A549 (cell line): ENCODE measurements around the gene SCO1. TPM values are rescaled to one million over a fixed set of nuclear protein-coding genes. Genes with fewer than 3 reads are reported as not detected.

Experiments
- ATAC-seq, 2 experiments: fragments of 200-7000 bp in 1 of 2; fragments of >200 bp in 1 of 2; cut with Nextera tagmentation in 1 of 2; cut with Tn5 transposase in 1 of 2; 3 replicates each; pipeline versions ENCODE4 v1.8.0 to v1.9.1; 2018 to 2020; ENCODE audit warnings: mild to moderate bottlenecking in 1 of 2, moderate library complexity in 1 of 2
- CTCF ChIA-PET: fragments of 300-600 bp; sonication (Branson Sonifier 250); formaldehyde crosslinking; extraction: SDS; loops from one replicate; lab custom pipeline; 2021; ENCODE audit warnings: antibody characterized with exemption, inconsistent platforms; lab: Yijun Ruan, JAX
- POLR2A ChIA-PET: fragments of 350-600 bp; formaldehyde crosslinking; extraction: SDS; loops from one replicate; lab custom pipeline; 2021; ENCODE audit warnings: antibody characterized with exemption, inconsistent platforms; lab: Yijun Ruan, JAX
- DNase-seq, 2 experiments: peaks; one replicate each; pipeline versions ENCODE4 v3.0.0 to v3.0.0-alpha.2; 2011 to 2016; ENCODE audit warnings: low read depth in 1 of 2, low spot score in 1 of 2
- FAIRE-seq: peaks from 2 replicates; lab custom pipeline; 2011; peaks lifted over from hg19 to GRCh38; lab: Jason Lieb, UNC
- H3K27ac ChIP-seq, 2 experiments: fragments of >200 bp; sonication (Bioruptor Twin); formaldehyde crosslinking; 3 replicates each; pipeline ENCODE4 v1.5.1; 2016 to 2017
- H3K4me1 ChIP-seq: fragments of >200 bp; sonication (Bioruptor Twin); formaldehyde crosslinking; 3 replicates; pipeline ENCODE4 v1.6.1; 2016
- H3K4me2 ChIP-seq: fragments of >200 bp; sonication (Bioruptor Twin); formaldehyde crosslinking; 3 replicates; pipeline ENCODE4 v1.6.1; 2016
- H3K4me3 ChIP-seq: fragments of >200 bp; sonication (Bioruptor Twin); formaldehyde crosslinking; 3 replicates; pipeline ENCODE4 v1.5.1; 2016
- H3K9me3 ChIP-seq: fragments of >200 bp; sonication (Bioruptor Twin); formaldehyde crosslinking; 3 replicates; pipeline ENCODE4 v1.6.1; 2016
- CBX2 ChIP-seq: fragments of 200-600 bp; sonication (generic); IDR thresholded peaks from 2 replicates; pipeline ENCODE4 v1.6.1; 2016; ENCODE audit warnings: low read depth, mild to moderate bottlenecking, borderline replicate concordance
- CTCF ChIP-seq: fragments of >200 bp; sonication (Bioruptor Twin); formaldehyde crosslinking; IDR thresholded peaks from 3 replicates; pipeline ENCODE4 v1.5.1; 2016
- E2F6 ChIP-seq: IDR thresholded peaks from 2 replicates; pipeline ENCODE4 v1.6.1; 2012; ENCODE audit warnings: low read depth, borderline replicate concordance
- ELK1 ChIP-seq: fragments of 150-350 bp; IDR thresholded peaks from 2 replicates; pipeline ENCODE4 v1.6.1; 2014; ENCODE audit warnings: low read depth, mild to moderate bottlenecking, low read length
- HEYL ChIP-seq: fragments of 250-450 bp; sonication (Bioruptor Pico); IDR thresholded peaks from 2 replicates; pipeline ENCODE4 v1.8.0; 2021; ENCODE audit warnings: mild to moderate bottlenecking, moderate library complexity
- JUN ChIP-seq, 2 experiments: fragments of >200 bp; sonication (Bioruptor Twin); formaldehyde crosslinking; IDR thresholded peaks; 2 replicates in 1 of 2; 3 replicates in 1 of 2; pipeline ENCODE4 v1.6.1; 2016 to 2017
- JUNB ChIP-seq: fragments of >200 bp; sonication (Bioruptor Twin); formaldehyde crosslinking; IDR thresholded peaks from 2 replicates; pipeline ENCODE4 v1.6.1; 2016
- KDM1A ChIP-seq: fragments of 200-600 bp; sonication (generic); IDR thresholded peaks from 2 replicates; pipeline ENCODE4 v1.6.1; 2016; ENCODE audit warnings: low read depth, mild to moderate bottlenecking
- KDM5A ChIP-seq: fragments of 200-600 bp; sonication (generic); IDR thresholded peaks from 2 replicates; pipeline ENCODE4 v1.6.1; 2016; ENCODE audit warnings: antibody characterized with exemption, mild to moderate bottlenecking
- MYC ChIP-seq: IDR thresholded peaks from 2 replicates; pipeline ENCODE4 v1.6.1; 2012; ENCODE audit warnings: mild to moderate bottlenecking, inconsistent platforms, low read length, improper control_type of control experiment, borderline replicate concordance
- NPAS2 ChIP-seq: fragments of 250-450 bp; sonication (Bioruptor Pico); IDR thresholded peaks from 2 replicates; pipeline ENCODE4 v1.8.0; 2022; ENCODE audit warnings: mild to moderate bottlenecking, moderate library complexity, borderline replicate concordance
- NR3C1 ChIP-seq: fragments of >200 bp; sonication (Bioruptor Twin); formaldehyde crosslinking; IDR thresholded peaks from 3 replicates; pipeline ENCODE4 v1.6.1; 2017
- PHF8 ChIP-seq: fragments of 200-600 bp; sonication (generic); IDR thresholded peaks from 2 replicates; pipeline ENCODE4 v1.6.1; 2016; ENCODE audit warnings: low read depth, mild to moderate bottlenecking, antibody characterized with exemption, moderate library complexity, borderline replicate concordance
- POLR2A ChIP-seq: IDR thresholded peaks from 2 replicates; pipeline ENCODE4 v1.6.1; 2012; ENCODE audit warnings: mild to moderate bottlenecking, low read length
- POLR2AphosphoS2 ChIP-seq: conservative IDR thresholded peaks from 2 replicates; pipeline ENCODE4 v1.6.1; 2012; ENCODE audit warnings: low read length, improper control_type of control experiment, inconsistent platforms
- SMC3 ChIP-seq: fragments of >200 bp; sonication (Bioruptor Twin); formaldehyde crosslinking; IDR thresholded peaks from 3 replicates; pipeline ENCODE4 v1.6.1; 2018; ENCODE audit warnings: inconsistent platforms
- TP53 ChIP-seq: fragments of 250-450 bp; sonication (Bioruptor Pico); IDR thresholded peaks from 2 replicates; pipeline ENCODE4 v1.5.0; 2021; ENCODE audit warnings: mild to moderate bottlenecking, moderate library complexity
- ZC3H11A ChIP-seq: fragments of 450-650 bp; IDR thresholded peaks from 2 replicates; pipeline ENCODE4 v1.6.1; 2014; ENCODE audit warnings: antibody characterized with exemption, mild to moderate bottlenecking
- ZSCAN20 ChIP-seq: fragments of 250-450 bp; sonication (Bioruptor Pico); IDR thresholded peaks from 2 replicates; pipeline ENCODE4 v1.8.0; 2022; ENCODE audit warnings: mild to moderate bottlenecking, moderate library complexity
- WGBS: methylation state at CpG from one replicate; pipeline ENCODE4 v1.1.6; 2017; ENCODE audit errors: missing lambda C conversion rate; 5-methylcytosine and 5-hydroxymethylcytosine counted together
- polyA plus RNA-seq, 4 experiments: library from polyadenylated mRNA; depleted of rRNA in 3 of 4; stranded (reverse); fragments of >200 nt; fragmentation: RNase III in 1 of 4; extraction: RNeasy Plus Mini Kit Qiagen cat#74134 plus additional on column Dnase treatment in 1 of 4; gene quantifications; 2 replicates in 3 of 4; 3 replicates in 1 of 4; pipeline ENCODE4 v1.2.3, GENCODE V29; 2011 to 2017

The SCO1 gene
- polyA plus RNA-seq, 2 of the 4 experiments (the other 2 are of a cell fraction) = 52.2 to 55.8 TPM

- TF ChIP-seq CTCF (no peak), TP53 (CRISPR knock-in tag) (no peak)
Observed at GRCh38 chr17:10657879-10658278, 39.5 kb downstream of the SCO1 start (continued).

- no peak for TF ChIP-seq CBX2
- TF ChIP-seq NPAS2 = no peak
- TF ChIP-seq MYC = no peak
- no peak for TF ChIP-seq JUNB
- no peak for TF ChIP-seq ELK1
- TF ChIP-seq JUN (IDR thresholded peaks at IDR 0.05) = no peak
- TF ChIP-seq PHF8 = no peak
- no peak for TF ChIP-seq NR3C1
- Histone ChIP-seq H3K4me1 (no peaks in the 10 kb centered on the region), H3K9me3 (no peaks in the 10 kb centered on the region), H3K4me3 (no peak within 1 kb of the TSS), H3K27ac (no peak within 1 kb of the TSS), H3K4me2 (no peak within 1 kb of the TSS)
- 80% methylated on average over 15 of the region's 15 CpGs for WGBS
- CTCF ChIA-PET = interaction anchor here (1.2 to 5.6 kb wide), 2 partner anchors 11 to 39 kb away, joined by 3 to 35 read pairs; no protein-coding TSS in a partner anchor
- FAIRE-seq = no peak
- ATAC-seq = no peak
- DNase-seq = no peak
- POLR2A ChIA-PET = no interaction called here
Observed at GRCh38 chr17:10657148-10657547, 40.2 kb downstream of the SCO1 start, which contains the start of gene MYH3. Gene MYH3, minus strand, starts transcription at chr17:10657309. Its CDS starts 2,245 bp downstream, at chr17:10655064.

- Histone ChIP-seq H3K9me3 (no peaks in the 10 kb centered on the region), H3K4me2 (no peak overlapping the region), H3K27ac (no peak overlapping the region), H3K4me1 (no peaks in the 10 kb centered on the region)
- DNase-seq = no peak
- TF ChIP-seq POLR2A (no peak), POLR2AphosphoS2 (no peak), SMC3 (no peak), ZC3H11A (no peak), E2F6 (no peak), KDM1A (no peak), ZSCAN20 (CRISPR knock-in tag) (no peak), KDM5A (no peak), HEYL (CRISPR knock-in tag) (no peak)
- TF ChIP-seq, all 56 proteins: peak for 0
- H3K4me3 ChIP-seq = no peak overlapping the region
- WGBS = 55% methylated on average over 5 of the region's 5 CpGs
- ChIA-PET CTCF (interaction anchor here (0.7 to 5.6 kb wide), 10 partner anchors 8 to 922 kb away, joined by 3 to 35 read pairs (median 5); no protein-coding TSS in a partner anchor), POLR2A (no interaction called here)
- ATAC-seq (no peak), FAIRE-seq (no peak)
Observed at GRCh38 chr17:10653987-10654386, 43.3 kb downstream of the SCO1 start.
